GM23248 (cell line): ENCODE results near the gene ZNF428.

Experiments used
- EZH2 ChIP-seq: fragments of 200-600 bp; sonication (generic); IDR thresholded peaks from 2 replicates; pipeline ENCODE4 v1.6.1; 2018; ENCODE audit warnings: antibody characterized with exemption, mild to moderate bottlenecking; ENCODE audit not compliant: insufficient read depth, poor library complexity, severe bottlenecking
- EZH2phosphoT487 ChIP-seq: fragments of 200-600 bp; sonication (generic); IDR thresholded peaks from 2 replicates; pipeline ENCODE4 v1.6.1; 2018; ENCODE audit warnings: antibody characterized with exemption, moderate library complexity, mild to moderate bottlenecking, low read depth; ENCODE audit not compliant: insufficient read depth

DNA sequence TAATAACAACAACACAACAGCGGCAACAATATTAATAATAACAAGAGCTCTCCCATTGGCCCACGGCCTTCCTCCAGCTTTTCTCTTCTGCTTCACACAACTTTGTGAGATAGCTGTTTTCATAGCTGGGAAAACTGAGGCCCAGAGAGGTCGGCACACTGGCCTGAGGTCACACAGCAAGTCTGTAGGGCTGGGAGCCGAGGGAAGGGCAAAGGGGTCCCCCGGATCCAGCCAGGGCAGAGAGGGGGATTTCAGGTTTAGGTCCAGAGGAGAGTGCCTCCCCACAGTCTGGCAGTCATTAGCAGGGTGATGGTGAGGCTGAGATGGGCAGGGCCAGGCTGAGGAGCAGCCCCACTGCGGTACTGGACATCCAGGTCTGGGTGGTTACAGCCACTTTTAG, 29.2 kb upstream of the ZNF428 start:
- TF ChIP-seq EZH2 (no peak), EZH2phosphoT487 (no peak)
